GM12878 (cell line): ENCODE results near the gene SLC24A3. TPM values are rescaled to one million over a fixed set of nuclear protein-coding genes. Genes with fewer than 3 reads are reported as not detected.

ENCODE experiments used
- ATAC-seq: fragments of 200-7000 bp; cut with Tn5 transposase; 3 replicates; pipeline ENCODE4 v1.9.1; 2020; ENCODE audit warnings: mild to moderate bottlenecking, moderate library complexity
- BruUV-seq: library from RNA; stranded (reverse); fragments of 400-500 nt; replicated peaks from 2 replicates; lab custom pipeline; 2021; lab: Mats Ljungman, UMichigan
- CTCF ChIA-PET: fragments of 300-600 bp; sonication (Branson Sonifier 250); formaldehyde crosslinking; extraction: SDS; loops from one replicate; lab custom pipeline; 2021; ENCODE audit warnings: inconsistent platforms; lab: Yijun Ruan, JAX
- POLR2A ChIA-PET: fragments of 350-600 bp; formaldehyde crosslinking; extraction: SDS; loops from one replicate; lab custom pipeline; 2021; ENCODE audit warnings: inconsistent platforms; lab: Charles Lee
- RAD21 ChIA-PET: fragments of 300-600 bp; sonication (Branson Sonifier 250); formaldehyde crosslinking; loops from one replicate; lab custom pipeline; 2023; ENCODE audit warnings: antibody characterized with exemption; ENCODE audit not compliant: unreplicated experiment; lab: Charles Lee
- SMC1A ChIA-PET: fragments of 300-600 bp; sonication (Branson Sonifier 250); formaldehyde crosslinking; loops from one replicate; lab custom pipeline; 2023; ENCODE audit not compliant: unreplicated experiment, uncharacterized antibody; lab: Charles Lee
- DNase-seq: peaks from one replicate; pipeline ENCODE4 v3.0.0-alpha.2; 2011; ENCODE audit warnings: low read depth, low spot score
- FAIRE-seq: peaks from 3 replicates; lab custom pipeline; 2011; peaks lifted over from hg19 to GRCh38; lab: Jason Lieb, UNC
- H2AFZ ChIP-seq: 2 replicates; pipeline ENCODE4 v1.6.0; 2011; ENCODE audit warnings: low read depth, low read length, control low read depth; ENCODE audit not compliant: control insufficient read depth
- H3K27ac ChIP-seq: 2 replicates; pipeline ENCODE4 v1.5.1; 2011; ENCODE audit warnings: control low read depth; ENCODE audit not compliant: control insufficient read depth, insufficient read depth
- H3K27me3 ChIP-seq, 2 experiments: replicated peaks in 1 of 2; 2 replicates each; pipeline versions ENCODE4 v1.6.0 to v1.6.1; 2011; ENCODE audit warnings: low read length in 1 of 2; ENCODE audit not compliant: control insufficient read depth in 2 of 2, insufficient read depth in 2 of 2
- H3K36me3 ChIP-seq, 2 experiments: 2 replicates each; pipeline ENCODE4 v1.5.1; 2011; ENCODE audit warnings: low read length in 1 of 2; ENCODE audit not compliant: control insufficient read depth in 2 of 2, insufficient read depth in 2 of 2
- H3K4me1 ChIP-seq: 2 replicates; pipeline ENCODE4 v1.6.1; 2011; ENCODE audit warnings: mild to moderate bottlenecking, low read length, moderate library complexity, mixed read lengths; ENCODE audit not compliant: control insufficient read depth, insufficient read depth
- H3K4me2 ChIP-seq: 2 replicates; pipeline ENCODE4 v1.6.0; 2011; ENCODE audit warnings: control low read depth; ENCODE audit not compliant: control insufficient read depth, insufficient read depth
- H3K4me3 ChIP-seq: fragments of 200-600 bp; sonication (generic); 2 replicates; pipeline ENCODE4 v1.5.1; 2016
- H3K79me2 ChIP-seq: 2 replicates; pipeline ENCODE4 v1.6.0; 2011; ENCODE audit warnings: low read length; ENCODE audit not compliant: control insufficient read depth, insufficient read depth
- H3K9ac ChIP-seq: 2 replicates; pipeline ENCODE4 v1.8.0; 2011; ENCODE audit warnings: low read length, control low read depth, mixed read lengths; ENCODE audit not compliant: control insufficient read depth, insufficient read depth
- H3K9me3 ChIP-seq: replicated peaks from 3 replicates; pipeline ENCODE4 v1.5.1; 2011; ENCODE audit warnings: mild to moderate bottlenecking, low read length; ENCODE audit not compliant: control insufficient read depth, insufficient read depth
- H4K20me1 ChIP-seq: 2 replicates; pipeline ENCODE4 v1.6.0; 2011; ENCODE audit not compliant: control insufficient read depth, insufficient read depth
- BCL11A ChIP-seq: IDR thresholded peaks from 2 replicates; pipeline ENCODE4 v1.6.1; 2011; ENCODE audit warnings: low read depth, low read length
- BHLHE40 ChIP-seq, 2 experiments: fragments of 450-650 bp in 1 of 2; IDR thresholded peaks; 2 replicates each; pipeline ENCODE4 v1.6.1; 2011 to 2017; ENCODE audit warnings: low read depth in 2 of 2, borderline replicate concordance in 1 of 2, improper control_type of control experiment in 1 of 2, low read length in 1 of 2, mild to moderate bottlenecking in 1 of 2
- E2F8 ChIP-seq: fragments of 450-650 bp; IDR thresholded peaks from 2 replicates; pipeline ENCODE4 v1.6.1; 2018; ENCODE audit warnings: mild to moderate bottlenecking, low read depth, moderate library complexity; ENCODE audit not compliant: partially characterized antibody
- EGR1 ChIP-seq, 2 experiments: IDR thresholded peaks; 1 replicate in 1 of 2; 2 replicates in 1 of 2; pipeline ENCODE4 v1.6.1; 2011 to 2012; ENCODE audit warnings: low read depth in 2 of 2, low read length in 2 of 2, borderline replicate concordance in 1 of 2, mild to moderate bottlenecking in 1 of 2, moderate library complexity in 1 of 2
- IRF4 ChIP-seq: IDR thresholded peaks from 2 replicates; pipeline ENCODE4 v1.6.1; 2011; ENCODE audit warnings: low read depth, low read length
- MEF2A ChIP-seq: IDR thresholded peaks from 2 replicates; pipeline ENCODE4 v1.6.1; 2011; ENCODE audit warnings: low read depth, mild to moderate bottlenecking, low read length, moderate library complexity; ENCODE audit not compliant: insufficient read depth
- NR2F1 ChIP-seq: fragments of 450-650 bp; conservative IDR thresholded peaks from 2 replicates; pipeline ENCODE4 v1.6.1; 2017; ENCODE audit warnings: mild to moderate bottlenecking
- PAX5 ChIP-seq: IDR thresholded peaks from 2 replicates; pipeline ENCODE4 v1.6.1; 2011; ENCODE audit warnings: low read depth, low read length, borderline replicate concordance
- SUPT20H ChIP-seq: IDR thresholded peaks from 2 replicates; pipeline ENCODE4 v1.6.1; 2011; ENCODE audit warnings: low read depth, mild to moderate bottlenecking, low read length, moderate library complexity, borderline replicate concordance; ENCODE audit not compliant: control insufficient read depth
- TBL1XR1 ChIP-seq: IDR thresholded peaks from 2 replicates; pipeline ENCODE4 v1.6.1; 2012; ENCODE audit warnings: low read depth, low read length, improper control_type of control experiment
- TCF3 ChIP-seq: IDR thresholded peaks from 2 replicates; pipeline ENCODE4 v1.6.1; 2012; ENCODE audit warnings: low read depth, mild to moderate bottlenecking, low read length, borderline replicate concordance; ENCODE audit not compliant: insufficient read depth
- ZSCAN29 ChIP-seq: fragments of 450-650 bp; IDR thresholded peaks from 2 replicates; pipeline ENCODE4 v1.6.1; 2017; ENCODE audit warnings: mild to moderate bottlenecking, moderate library complexity
- WGBS: methylation state at CpG from one replicate; pipeline ENCODE4 v1.1.6; 2016; ENCODE audit warnings: low lambda C conversion rate; ENCODE audit not compliant: insufficient replicate concordance, insufficient coverage; ENCODE audit errors: missing lambda C conversion rate; 5-methylcytosine and 5-hydroxymethylcytosine counted together
- in situ Hi-C: fragments of 300-500 bp; cut with MboI; formaldehyde crosslinking; loops from 9 replicates; pipeline ENCODE4 v1.14.3; 2018; ENCODE audit warnings: mixed read lengths
- intact Hi-C: fragments of 100-400 bp; cut with micrococcal nuclease; formaldehyde crosslinking; loops from one replicate; pipeline ENCODE4 v1.14.2; 2022; ENCODE audit not compliant: unreplicated experiment
- polyA plus RNA-seq, 11 experiments: library from polyadenylated mRNA; depleted of rRNA in 4 of 11; unstranded in 6 of 11; stranded (reverse) in 5 of 11; fragments of >200 nt; fragmentation: Nextera tagmentation in 4 of 11; fragmentation: Illumina TruSeq in 1 of 11; extraction: Ambion mirVana in 4 of 11; extraction: Trizol in 1 of 11; gene quantifications; 1 replicate in 1 of 11; 2 replicates in 10 of 11; pipeline versions ENCODE4 v1.2.1 to v1.2.3, GENCODE V29; 2011 to 2016; ENCODE audit warnings: inconsistent platforms in 2 of 11, missing spikeins in 2 of 11, low read depth in 1 of 11
- total RNA-seq, 4 experiments: library from RNA; depleted of rRNA in 3 of 4; stranded (reverse); fragments of >200 nt in 3 of 4; fragmentation: Illumina TruSeq in 1 of 4; extraction: Trizol in 1 of 4; gene quantifications; 2 replicates each; pipeline versions ENCODE4 v1.2.1 to v1.2.3, GENCODE V29; 2013 to 2021
- TF ChIP-seq, protein P1 (sequence below): fragments of 450-650 bp; IDR thresholded peaks from 2 replicates; pipeline ENCODE4 v1.6.1; 2017; ENCODE audit warnings: borderline replicate concordance

The SLC24A3 gene
- total and polyA plus RNA-seq, 10 of the 15 experiments (the other 5 are each of a cell fraction or from before 2014, with no cell fraction given) = 0.04 TPM; not detected in 9

- no peak for TF ChIP-seq E2F8
- TF ChIP-seq MEF2A = no peak
- no peak for TF ChIP-seq ZSCAN29
These were observed 388.8 kb downstream of the SLC24A3 start (continued) for GRCh38 chr20:19601126-19601810.

DNA sequence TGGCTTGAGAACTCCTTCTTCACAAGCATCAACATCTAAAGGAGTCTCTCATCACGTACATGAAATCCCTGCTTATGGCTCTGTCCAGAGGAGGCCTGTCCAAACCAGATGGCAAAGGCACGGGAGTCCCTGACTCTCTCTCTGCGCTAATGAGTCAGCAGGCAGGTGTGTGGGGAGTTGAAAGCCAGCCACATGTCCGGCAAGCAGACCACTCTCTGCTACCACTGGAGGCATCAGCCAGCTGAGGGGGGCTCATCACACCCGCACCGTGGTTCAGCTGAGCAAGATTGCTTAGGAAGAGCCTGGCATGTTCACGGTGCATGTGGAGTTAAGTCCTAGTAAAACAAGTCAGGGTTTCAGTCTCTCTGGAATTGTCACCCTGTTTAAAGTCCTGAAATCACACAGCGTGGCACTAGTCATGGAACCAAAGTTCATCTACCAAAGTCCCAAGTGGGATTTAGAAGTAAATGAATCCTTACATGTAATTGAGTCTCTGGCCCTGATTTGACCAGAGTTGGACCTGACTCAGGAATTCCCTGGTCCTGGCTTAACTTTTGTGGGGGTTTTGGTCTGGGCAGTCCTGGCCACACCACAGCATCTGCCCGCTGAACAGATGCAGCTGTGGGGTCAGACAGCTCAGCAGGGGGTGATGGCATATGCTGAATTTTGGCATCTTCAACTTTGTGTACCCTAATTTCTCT, 390.4 kb downstream of the SLC24A3 start:
- Histone ChIP-seq H2AFZ (no peak overlapping the region), H3K4me3 (no peak overlapping the region), H3K27me3 (peaks cover 0 to 3% of the 10 kb centered on the region in 2 experiments; a peak in 2 of 4 replicates), H3K79me2 (no peaks in the 10 kb centered on the region), H3K36me3 (no peaks in the 10 kb centered on the region), H3K9me3 (no peaks in the 10 kb centered on the region), H3K9ac (no peak overlapping the region), H3K27ac (no peak overlapping the region), H4K20me1 (peaks cover 3% of the 10 kb centered on the region; the same call in 1 of the 2 replicates), H3K4me2 (no peak overlapping the region), H3K4me1 (no peaks in the 10 kb centered on the region)
- BruUV-seq = no TSS peak
- TF ChIP-seq PAX5 = no peak
- TF ChIP-seq BCL11A = no peak
- no peak for TF ChIP-seq EGR1 (IDR thresholded peaks at IDR 0.05; ENCODE audit: borderline replicate concordance in 1 of 2, low read depth in 2 of 2, low read length in 2 of 2)
- TF ChIP-seq TBL1XR1 = no peak
- TF ChIP-seq IRF4 = no peak
- TF ChIP-seq TCF3 = no peak
- TF ChIP-seq SUPT20H = no peak
- no peak for TF ChIP-seq BHLHE40 (IDR thresholded peaks at IDR 0.05; ENCODE audit: borderline replicate concordance in 1 of 2, low read depth in 2 of 2, low read length in 1 of 2)
- TF ChIP-seq NR2F1 = no peak
- TF ChIP-seq, protein P1, sequence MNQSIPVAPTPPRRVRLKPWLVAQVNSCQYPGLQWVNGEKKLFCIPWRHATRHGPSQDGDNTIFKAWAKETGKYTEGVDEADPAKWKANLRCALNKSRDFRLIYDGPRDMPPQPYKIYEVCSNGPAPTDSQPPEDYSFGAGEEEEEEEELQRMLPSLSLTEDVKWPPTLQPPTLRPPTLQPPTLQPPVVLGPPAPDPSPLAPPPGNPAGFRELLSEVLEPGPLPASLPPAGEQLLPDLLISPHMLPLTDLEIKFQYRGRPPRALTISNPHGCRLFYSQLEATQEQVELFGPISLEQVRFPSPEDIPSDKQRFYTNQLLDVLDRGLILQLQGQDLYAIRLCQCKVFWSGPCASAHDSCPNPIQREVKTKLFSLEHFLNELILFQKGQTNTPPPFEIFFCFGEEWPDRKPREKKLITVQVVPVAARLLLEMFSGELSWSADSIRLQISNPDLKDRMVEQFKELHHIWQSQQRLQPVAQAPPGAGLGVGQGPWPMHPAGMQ = no peak
- 39% methylated on average over 9 of the region's 9 CpGs for WGBS
- intact Hi-C loops = no loop called here
- ATAC-seq (no peak), FAIRE-seq (no peak), DNase-seq (no peak)
- ChIA-PET POLR2A (no interaction called here), RAD21 (no interaction called here), CTCF (interaction anchor here (0.6 kb wide), 1 partner anchor 27 kb away, joined by 3 read pairs; no protein-coding TSS in a partner anchor), SMC1A (no interaction called here)
- in situ Hi-C loops = no loop called here
